ENCODE results near the gene PDCD7. TPM values are rescaled to one million over a fixed set of nuclear protein-coding genes. Genes with fewer than 3 reads are reported as not detected.
"Not testable (repeated sequence)": the region's sequence is repeated elsewhere in the genome, so short reads cannot be mapped to it uniquely, and the experiment has no call there.

The PDCD7 gene
- total RNA-seq: 10 to 100 TPM; 25.4 to 33.1 TPM
- 25.7 TPM for polyA plus RNA-seq (2013, experiment 1 of 2)
- polyA plus RNA-seq (2013, experiment 2 of 2): 20.7 TPM
- long read RNA-seq, experiment 1, partial matches to known transcripts: 0 of 5 reads
- long read RNA-seq, experiment 1, other reads (novel, unspliced or antisense): 3 of 5 reads
- long read RNA-seq, experiment 2, transcript PDCD7-201 (5 exons, 2,851 nt): major isoform, 21 of 39 reads
- long read RNA-seq, experiment 2, partial matches to known transcripts: 15 of 39 reads
- long read RNA-seq, experiment 2, other reads (novel, unspliced or antisense): 3 of 39 reads
- long read RNA-seq, experiment 3, partial matches to known transcripts: 2 of 2 reads
- long read RNA-seq, experiment 3, other reads (novel, unspliced or antisense): 0 of 2 reads
- long read RNA-seq, experiment 4: 0 reads

GRCh38 chr15:65133548-65134200 lies at the start of gene PDCD7:
TSS of gene PDCD7 (minus strand) at chr15:65133808. CDS start at chr15:65133781, 27 bp downstream.
- Histone ChIP-seq H3K4me3 (ENCODE audit: low read length) (peak within 1 kb of the TSS; percentile 97), H3K36me3 (ENCODE audit: control insufficient read depth, insufficient read depth, low read length) (peaks cover 16% of the 10 kb centered on the region), H3K9me3 (ENCODE audit: control insufficient read depth, low read length) (peaks cover 27% of the 10 kb centered on the region), H3K4me1 (ENCODE audit: control insufficient read depth, insufficient read depth, low read length) (no peaks in the 10 kb centered on the region), H3K9ac (ENCODE audit: extremely low read depth, low read length, poor library complexity, severe bottlenecking) (peak within 1 kb of the TSS; percentile 74), H3K27ac (ENCODE audit: low read depth, low read length) (peak within 1 kb of the TSS; percentile 70), H3K27me3 (ENCODE audit: control insufficient read depth, insufficient read depth, low read length, poor library complexity, severe bottlenecking) (no peaks in the 10 kb centered on the region)
- peaks cover 26% of the 10 kb centered on the region for H3K36me3 Mint-ChIP-seq (ENCODE audit: low read depth)
- H3K27ac Mint-ChIP-seq: peak within 1 kb of the TSS; percentile 89
- peaks cover 37% of the 10 kb centered on the region for H3K9me3 Mint-ChIP-seq
- DNase-seq: peak; percentile 91
- WGBS, 2 experiments (ENCODE audit: insufficient coverage in 1 of 2, insufficient read length in 1 of 2): 2 to 4% methylated on average over 34 to 45 of the region's 45 CpGs
- no peak for TF ChIP-seq CTCF (conservative IDR thresholded peaks at IDR 0.05)
- peaks cover 6% of the 10 kb centered on the region for H3K4me1 Mint-ChIP-seq
- no peaks in the 10 kb centered on the region for H3K27me3 Mint-ChIP-seq (ENCODE audit: insufficient read depth)
- H3K4me3 Mint-ChIP-seq: peak within 1 kb of the TSS; percentile 68

- no peak for TF ChIP-seq CTCF (conservative IDR thresholded peaks at IDR 0.05)
- peak overlapping the region; percentile 0 for H3K4me3 ChIP-seq (ENCODE audit: low read length)
- no peak overlapping the region for H3K27ac Mint-ChIP-seq
- 90 to 94% methylated on average over 4 of the region's 4 CpGs for WGBS, 2 experiments (ENCODE audit: insufficient coverage in 1 of 2, insufficient read length in 1 of 2)
- H3K4me3 Mint-ChIP-seq: peak overlapping the region; percentile 86
- H3K9me3 ChIP-seq (ENCODE audit: control insufficient read depth, low read length): no peaks in the 10 kb centered on the region
- H3K36me3 Mint-ChIP-seq (ENCODE audit: low read depth): peaks cover 20% of the 10 kb centered on the region
- H3K27me3 Mint-ChIP-seq (ENCODE audit: insufficient read depth): no peaks in the 10 kb centered on the region
- DNase-seq: no peak
- peaks cover 4% of the 10 kb centered on the region for H3K4me1 Mint-ChIP-seq
- no peaks in the 10 kb centered on the region for H3K27me3 ChIP-seq (ENCODE audit: control insufficient read depth, insufficient read depth, low read length, poor library complexity, severe bottlenecking)
- no peak overlapping the region for H3K27ac ChIP-seq (ENCODE audit: low read depth, low read length)
- no peaks in the 10 kb centered on the region for H3K9me3 Mint-ChIP-seq
- no peaks in the 10 kb centered on the region for H3K4me1 ChIP-seq (ENCODE audit: control insufficient read depth, insufficient read depth, low read length)
- H3K9ac ChIP-seq (ENCODE audit: extremely low read depth, low read length, poor library complexity, severe bottlenecking): no peak overlapping the region
- peaks cover 35% of the 10 kb centered on the region for H3K36me3 ChIP-seq (ENCODE audit: control insufficient read depth, insufficient read depth, low read length)
Measured at GRCh38 chr15:65182538-65182937, 48.9 kb upstream of the PDCD7 start.

GRCh38 chr15:65181582-65182353 lies 48.2 kb upstream of the PDCD7 start:
- H3K9me3 Mint-ChIP-seq; H3K27ac ChIP-seq (ENCODE audit: low read depth, low read length); DNase-seq; H3K4me1 Mint-ChIP-seq; H3K4me3 ChIP-seq (ENCODE audit: low read length); H3K4me3 Mint-ChIP-seq; H3K9ac ChIP-seq (ENCODE audit: extremely low read depth, low read length, poor library complexity, severe bottlenecking); H3K27ac Mint-ChIP-seq; H3K27me3 Mint-ChIP-seq (ENCODE audit: insufficient read depth); H3K4me1 ChIP-seq (ENCODE audit: control insufficient read depth, insufficient read depth, low read length); H3K27me3 ChIP-seq (ENCODE audit: control insufficient read depth, insufficient read depth, low read length, poor library complexity, severe bottlenecking); H3K9me3 ChIP-seq (ENCODE audit: control insufficient read depth, low read length): not testable (repeated sequence)
- H3K36me3 Mint-ChIP-seq (ENCODE audit: low read depth): peaks cover 27% of the 10 kb centered on the region
- 95 to 98% methylated on average over 5 to 11 of the region's 15 CpGs for WGBS, 2 experiments (ENCODE audit: insufficient coverage in 1 of 2, insufficient read length in 1 of 2)
- peaks cover 42% of the 10 kb centered on the region for H3K36me3 ChIP-seq (ENCODE audit: control insufficient read depth, insufficient read depth, low read length)
